WTC11 (cell line): ENCODE results near the gene COL4A1. TPM values are rescaled to one million over a fixed set of nuclear protein-coding genes. Genes with fewer than 3 reads are reported as not detected.

Experiments used
- ATAC-seq: fragments of 200-7000 bp; cut with Tn5 transposase; 2 replicates; pipeline ENCODE4 v1.10.0; 2021; ENCODE audit warnings: mild to moderate bottlenecking, moderate library complexity
- CTCF ChIA-PET: fragments of 300-600 bp; sonication (Branson Sonifier 250); formaldehyde crosslinking; loops from one replicate; lab custom pipeline; 2021; ENCODE audit warnings: antibody characterized with exemption; lab: Charles Lee
- POLR2A ChIA-PET: fragments of 350-600 bp; sonication (Branson Sonifier 250); formaldehyde crosslinking; loops from one replicate; lab custom pipeline; 2021; ENCODE audit warnings: antibody characterized with exemption; lab: Charles Lee
- DNase-seq: peaks from one replicate; pipeline ENCODE4 v3.0.0; 2021; ENCODE audit warnings: low spot score
- H3K27ac Mint-ChIP-seq: 2 replicates; pipeline ENCODE4 v1.8.0; 2021; ENCODE audit warnings: mixed read lengths
- H3K27me3 Mint-ChIP-seq: 2 replicates; pipeline ENCODE4 v1.8.0; 2021; ENCODE audit warnings: low read depth, mild to moderate bottlenecking, moderate library complexity, mixed read lengths
- H3K36me3 Mint-ChIP-seq: 2 replicates; pipeline ENCODE4 v1.8.0; 2021; ENCODE audit warnings: mixed read lengths
- H3K4me1 Mint-ChIP-seq: 2 replicates; pipeline ENCODE4 v1.8.0; 2022; ENCODE audit warnings: mixed read lengths
- H3K4me3 Mint-ChIP-seq: 2 replicates; pipeline ENCODE4 v1.8.0; 2021; ENCODE audit warnings: mild to moderate bottlenecking, moderate library complexity, mixed read lengths
- H3K9me3 Mint-ChIP-seq: 2 replicates; pipeline ENCODE4 v1.8.0; 2021; ENCODE audit warnings: mixed read lengths
- CDX4 ChIP-seq: fragments of 250-450 bp; sonication (Bioruptor Pico); IDR thresholded peaks from 2 replicates; pipeline ENCODE4 v1.9.0; 2021; ENCODE audit warnings: moderate library complexity, mild to moderate bottlenecking, inconsistent platforms, borderline replicate concordance
- CREB1 ChIP-seq: sonication (generic); formaldehyde crosslinking; IDR thresholded peaks from 2 replicates; pipeline ENCODE4 v1.8.0; 2023; ENCODE audit warnings: mild to moderate bottlenecking, missing genetic modification reagents
- CREM ChIP-seq: sonication (generic); formaldehyde crosslinking; IDR thresholded peaks from 2 replicates; pipeline ENCODE4 v1.8.1; 2022; ENCODE audit warnings: mild to moderate bottlenecking, missing genetic modification reagents, moderate library complexity
- ETV6 ChIP-seq: sonication (generic); formaldehyde crosslinking; IDR thresholded peaks from 2 replicates; pipeline ENCODE4 v1.8.1; 2022; ENCODE audit warnings: mild to moderate bottlenecking, missing genetic modification reagents
- GRHL2 ChIP-seq: fragments of 250-450 bp; sonication (Bioruptor Pico); IDR thresholded peaks from 2 replicates; pipeline ENCODE4 v1.8.0; 2022; ENCODE audit warnings: mild to moderate bottlenecking, moderate library complexity; ENCODE audit not compliant: insufficient replicate concordance, severe bottlenecking
- HMGXB4 ChIP-seq: sonication (generic); formaldehyde crosslinking; IDR thresholded peaks from 2 replicates; pipeline ENCODE4 v1.8.1; 2023; ENCODE audit warnings: mild to moderate bottlenecking, moderate library complexity, missing genetic modification reagents
- MXD4 ChIP-seq: fragments of 250-450 bp; sonication (Bioruptor Pico); IDR thresholded peaks from 2 replicates; pipeline ENCODE4 v1.8.0; 2021; ENCODE audit warnings: mild to moderate bottlenecking, moderate library complexity, borderline replicate concordance
- NR1H2 ChIP-seq: sonication (generic); formaldehyde crosslinking; IDR thresholded peaks from 2 replicates; pipeline ENCODE4 v1.9.0; 2021; ENCODE audit warnings: mild to moderate bottlenecking, moderate library complexity, missing genetic modification reagents
- NR2C2 ChIP-seq: sonication (generic); formaldehyde crosslinking; IDR thresholded peaks from 2 replicates; pipeline ENCODE4 v1.8.0; 2022; ENCODE audit warnings: mild to moderate bottlenecking, missing genetic modification reagents
- SMAD3 ChIP-seq: sonication (generic); formaldehyde crosslinking; IDR thresholded peaks from 2 replicates; pipeline ENCODE4 v1.8.0; 2022; ENCODE audit warnings: missing genetic modification reagents, mild to moderate bottlenecking, borderline replicate concordance
- STAT6 ChIP-seq: sonication (generic); formaldehyde crosslinking; conservative IDR thresholded peaks from 2 replicates; pipeline ENCODE4 v1.8.1; 2023; ENCODE audit warnings: mild to moderate bottlenecking, low read depth, missing genetic modification reagents, moderate library complexity
- TCF7 ChIP-seq: sonication (generic); formaldehyde crosslinking; IDR thresholded peaks from 2 replicates; pipeline ENCODE4 v1.8.0; 2022; ENCODE audit warnings: mild to moderate bottlenecking, low read depth, missing genetic modification reagents, moderate library complexity
- ZNF121 ChIP-seq: sonication (generic); formaldehyde crosslinking; IDR thresholded peaks from 2 replicates; pipeline ENCODE4 v1.8.0; 2023; ENCODE audit warnings: missing genetic modification reagents
- ZNF423 ChIP-seq: fragments of 250-450 bp; sonication (Bioruptor Pico); IDR thresholded peaks from 2 replicates; pipeline ENCODE4 v2.1.2; 2022; ENCODE audit warnings: mild to moderate bottlenecking, moderate library complexity
- ZNF512 ChIP-seq: sonication (generic); formaldehyde crosslinking; IDR thresholded peaks from 2 replicates; pipeline ENCODE4 v1.8.1; 2022; ENCODE audit warnings: missing genetic modification reagents, borderline replicate concordance
- ZNF671 ChIP-seq: fragments of 250-450 bp; sonication (Bioruptor Pico); IDR thresholded peaks from 2 replicates; pipeline ENCODE4 v1.8.0; 2021; ENCODE audit warnings: mild to moderate bottlenecking
- total RNA-seq: library from RNA; stranded (reverse); gene quantifications from 3 replicates; pipeline ENCODE4 v1.2.3, GENCODE V29; 2021
- TF ChIP-seq, protein P1 (sequence below): sonication (generic); formaldehyde crosslinking; IDR thresholded peaks from 2 replicates; pipeline ENCODE4 v1.8.0; 2023; ENCODE audit warnings: missing genetic modification reagents, mild to moderate bottlenecking, borderline replicate concordance
- TF ChIP-seq, protein P2 (sequence below): sonication (generic); formaldehyde crosslinking; IDR thresholded peaks from 2 replicates; pipeline ENCODE4 v1.8.0; 2023; ENCODE audit warnings: missing genetic modification reagents

The COL4A1 gene
- total RNA-seq, 1 experiment from 2014 or later = 89.6 TPM

DNA sequence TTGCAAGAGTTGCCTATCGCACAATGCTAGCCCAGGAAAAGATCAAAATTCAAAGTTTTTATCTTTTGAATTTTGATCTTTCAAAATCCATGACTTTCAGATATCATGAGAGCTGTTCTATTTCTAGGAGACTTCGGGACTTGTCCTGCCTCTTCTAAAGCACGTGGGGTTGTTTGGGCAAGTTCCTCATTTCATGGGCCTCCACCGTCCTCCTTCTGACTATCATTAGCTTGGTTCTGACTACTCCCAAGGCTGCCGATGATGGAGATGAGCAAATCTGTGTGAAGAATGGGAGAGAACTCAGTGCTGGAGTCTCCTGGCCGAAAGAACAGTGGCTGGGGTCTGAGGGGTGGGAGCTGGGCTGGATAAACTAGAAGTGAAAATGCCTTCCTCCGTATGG, 86.5 kb downstream of the COL4A1 start:
- POLR2A ChIA-PET = no interaction called here
- H3K9me3 Mint-ChIP-seq = no peaks in the 10 kb centered on the region

GRCh38 chr13:110218581-110219201, 88.3 kb downstream of the COL4A1 start:
- CTCF ChIA-PET = no interaction called here
- Mint-ChIP-seq H3K36me3 (no peaks in the 10 kb centered on the region), H3K9me3 (no peaks in the 10 kb centered on the region; the same call in 1 of the 2 replicates), H3K4me1 (peaks cover 3% of the 10 kb centered on the region; the same call in 1 of the 2 replicates), H3K4me3 (no peak overlapping the region), H3K27me3 (no peaks in the 10 kb centered on the region), H3K27ac (no peak overlapping the region)
- POLR2A ChIA-PET = no interaction called here
- DNase-seq (no peak), ATAC-seq (no peak)
- TF ChIP-seq HMGXB4 (CRISPR knock-in tag) (no peak), SMAD3 (CRISPR knock-in tag) (no peak), GRHL2 (CRISPR knock-in tag) (no peak), ZNF512 (CRISPR knock-in tag) (no peak), CDX4 (no peak), NR2C2 (no peak), STAT6 (no peak), ZNF121 (no peak), ZNF671 (CRISPR knock-in tag) (no peak), ZNF423 (CRISPR knock-in tag) (no peak)
- TF ChIP-seq, protein P1, sequence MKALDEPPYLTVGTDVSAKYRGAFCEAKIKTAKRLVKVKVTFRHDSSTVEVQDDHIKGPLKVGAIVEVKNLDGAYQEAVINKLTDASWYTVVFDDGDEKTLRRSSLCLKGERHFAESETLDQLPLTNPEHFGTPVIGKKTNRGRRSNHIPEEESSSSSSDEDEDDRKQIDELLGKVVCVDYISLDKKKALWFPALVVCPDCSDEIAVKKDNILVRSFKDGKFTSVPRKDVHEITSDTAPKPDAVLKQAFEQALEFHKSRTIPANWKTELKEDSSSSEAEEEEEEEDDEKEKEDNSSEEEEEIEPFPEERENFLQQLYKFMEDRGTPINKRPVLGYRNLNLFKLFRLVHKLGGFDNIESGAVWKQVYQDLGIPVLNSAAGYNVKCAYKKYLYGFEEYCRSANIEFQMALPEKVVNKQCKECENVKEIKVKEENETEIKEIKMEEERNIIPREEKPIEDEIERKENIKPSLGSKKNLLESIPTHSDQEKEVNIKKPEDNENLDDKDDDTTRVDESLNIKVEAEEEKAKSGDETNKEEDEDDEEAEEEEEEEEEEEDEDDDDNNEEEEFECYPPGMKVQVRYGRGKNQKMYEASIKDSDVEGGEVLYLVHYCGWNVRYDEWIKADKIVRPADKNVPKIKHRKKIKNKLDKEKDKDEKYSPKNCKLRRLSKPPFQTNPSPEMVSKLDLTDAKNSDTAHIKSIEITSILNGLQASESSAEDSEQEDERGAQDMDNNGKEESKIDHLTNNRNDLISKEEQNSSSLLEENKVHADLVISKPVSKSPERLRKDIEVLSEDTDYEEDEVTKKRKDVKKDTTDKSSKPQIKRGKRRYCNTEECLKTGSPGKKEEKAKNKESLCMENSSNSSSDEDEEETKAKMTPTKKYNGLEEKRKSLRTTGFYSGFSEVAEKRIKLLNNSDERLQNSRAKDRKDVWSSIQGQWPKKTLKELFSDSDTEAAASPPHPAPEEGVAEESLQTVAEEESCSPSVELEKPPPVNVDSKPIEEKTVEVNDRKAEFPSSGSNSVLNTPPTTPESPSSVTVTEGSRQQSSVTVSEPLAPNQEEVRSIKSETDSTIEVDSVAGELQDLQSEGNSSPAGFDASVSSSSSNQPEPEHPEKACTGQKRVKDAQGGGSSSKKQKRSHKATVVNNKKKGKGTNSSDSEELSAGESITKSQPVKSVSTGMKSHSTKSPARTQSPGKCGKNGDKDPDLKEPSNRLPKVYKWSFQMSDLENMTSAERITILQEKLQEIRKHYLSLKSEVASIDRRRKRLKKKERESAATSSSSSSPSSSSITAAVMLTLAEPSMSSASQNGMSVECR = no peak

More for the DNA sequence above, 86.5 kb downstream of the COL4A1 start:
- Mint-ChIP-seq H3K4me1 (peaks cover 3% of the 10 kb centered on the region; the same call in 1 of the 2 replicates), H3K27me3 (no peaks in the 10 kb centered on the region), H3K27ac (no peak overlapping the region), H3K4me3 (no peak overlapping the region), H3K36me3 (no peaks in the 10 kb centered on the region)
- DNase-seq (no peak), ATAC-seq (no peak)
- TF ChIP-seq NR1H2 (CRISPR knock-in tag) = no peak
- TF ChIP-seq MXD4 (CRISPR knock-in tag) = no peak
- TF ChIP-seq TCF7 (CRISPR knock-in tag) = no peak
- no peak for TF ChIP-seq CREM (CRISPR knock-in tag)
- TF ChIP-seq STAT6 = no peak
- TF ChIP-seq CREB1 (CRISPR knock-in tag) = no peak
- TF ChIP-seq ETV6 (CRISPR knock-in tag) = no peak
- TF ChIP-seq, protein P2, sequence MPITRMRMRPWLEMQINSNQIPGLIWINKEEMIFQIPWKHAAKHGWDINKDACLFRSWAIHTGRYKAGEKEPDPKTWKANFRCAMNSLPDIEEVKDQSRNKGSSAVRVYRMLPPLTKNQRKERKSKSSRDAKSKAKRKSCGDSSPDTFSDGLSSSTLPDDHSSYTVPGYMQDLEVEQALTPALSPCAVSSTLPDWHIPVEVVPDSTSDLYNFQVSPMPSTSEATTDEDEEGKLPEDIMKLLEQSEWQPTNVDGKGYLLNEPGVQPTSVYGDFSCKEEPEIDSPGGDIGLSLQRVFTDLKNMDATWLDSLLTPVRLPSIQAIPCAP (CRISPR knock-in tag) = no peak
- CTCF ChIA-PET = interaction anchor here (1.1 kb wide), 1 partner anchor 13 kb away, joined by 3 read pairs; no protein-coding TSS in a partner anchor
